ENCODE measurements around the gene DCAF15.

DNA sequence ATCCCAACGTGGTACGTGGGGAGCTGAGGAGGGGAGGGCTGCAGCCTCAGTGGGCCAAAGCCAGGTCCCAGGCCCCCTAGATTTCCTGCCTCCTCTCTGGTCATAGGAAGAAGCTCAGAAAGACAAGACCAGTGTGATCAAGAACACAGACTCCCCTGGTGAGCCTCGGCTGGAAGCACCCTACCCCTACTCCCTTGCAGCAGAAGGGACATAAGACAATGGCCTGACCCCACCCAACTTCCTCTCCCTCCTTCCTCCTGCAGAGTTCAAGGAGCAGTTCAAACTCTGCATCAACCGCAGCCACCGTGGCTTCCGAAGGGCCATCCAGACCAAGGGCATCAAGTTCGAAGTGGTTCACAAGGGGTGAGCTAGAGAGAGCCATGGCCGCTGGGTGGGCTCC lies 25.6 kb upstream of the DCAF15 start:
- TF ChIP-seq CTCF (IDR thresholded peaks at IDR 0.05) (no peak), POLR2A (IDR thresholded peaks at IDR 0.05) (no peak)
